Measurements from ENCODE around the gene C10orf105.

The C10orf105 gene

DNA sequence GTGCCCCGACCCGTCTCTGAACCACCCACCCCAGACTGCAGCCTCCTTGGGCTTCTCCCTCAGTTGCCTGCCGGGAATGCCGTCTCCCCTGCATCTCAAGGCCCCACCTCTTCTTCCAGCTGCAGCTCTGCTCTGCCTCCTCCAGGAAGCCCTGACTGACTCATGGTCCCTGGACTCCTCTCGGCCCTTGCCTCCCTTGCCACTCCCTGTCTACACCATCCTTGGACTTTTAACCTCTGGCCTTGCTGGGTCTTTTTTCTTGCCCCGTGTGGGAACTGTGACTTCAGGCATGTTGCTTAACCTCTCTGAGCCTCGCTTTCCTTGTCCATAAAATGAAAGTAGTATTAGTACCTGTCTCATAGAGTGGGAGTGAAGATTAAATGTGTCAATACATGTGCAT, 56.3 kb downstream of the C10orf105 start:
- H3K9me3 ChIP-seq (ENCODE audit: insufficient read depth, low read depth, low read length), result peaks cover 1% of the 10 kb centered on the region
- no peak overlapping the region for H2BK12ac ChIP-seq (ENCODE audit: low read length)
- no peak overlapping the region for H2AFZ ChIP-seq (ENCODE audit: insufficient read depth, low read length, poor library complexity)
- no peak overlapping the region for H3K9ac ChIP-seq (ENCODE audit: low read length)
- no peaks in the 10 kb centered on the region for H3K4me1 ChIP-seq (ENCODE audit: control insufficient read depth in 1 of 2, insufficient read depth in 2 of 2, low read length in 2 of 2)
- DNase-seq, result no peak
- no peak overlapping the region for H4K91ac ChIP-seq (ENCODE audit: low read depth, low read length)
- no peak overlapping the region for H3K27ac ChIP-seq (ENCODE audit: low read depth, low read length)
- H3K36me3 ChIP-seq (ENCODE audit: control insufficient read depth in 1 of 2, insufficient read depth in 2 of 2, low read length in 2 of 2), result no peaks in the 10 kb centered on the region
- H4K8ac ChIP-seq (ENCODE audit: low read depth, low read length), result no peak overlapping the region
- H3K18ac ChIP-seq (ENCODE audit: low read length), result no peak overlapping the region
- H3K23ac ChIP-seq (ENCODE audit: low read length), result no peak overlapping the region
- no peak overlapping the region for H3K14ac ChIP-seq (ENCODE audit: low read length)
- H2BK5ac ChIP-seq (ENCODE audit: low read depth, low read length, poor library complexity), result no peak overlapping the region
- no peak overlapping the region for H4K12ac ChIP-seq (ENCODE audit: low read depth, low read length)
- H3K27me3 ChIP-seq (ENCODE audit: insufficient read depth, low read length), result peaks cover 4% of the 10 kb centered on the region
- H3K79me1 ChIP-seq (ENCODE audit: low read length), result no peaks in the 10 kb centered on the region
- H3K79me2 ChIP-seq (ENCODE audit: control insufficient read depth, insufficient read depth, low read length, poor library complexity), result no peaks in the 10 kb centered on the region
- no peak overlapping the region for H3K4me3 ChIP-seq (ENCODE audit: low read depth, low read length)
- no peak overlapping the region for H2AK5ac ChIP-seq (ENCODE audit: low read length)
- WGBS (ENCODE audit: extremely low coverage, insufficient coverage, insufficient read length), result no CpG with 5 or more reads among the region's 7 CpGs
- no peak overlapping the region for H2BK120ac ChIP-seq (ENCODE audit: insufficient read depth, low read length, poor library complexity)
- no peak overlapping the region for H3K4me2 ChIP-seq (ENCODE audit: low read length)
- no peak overlapping the region for H3K4ac ChIP-seq (ENCODE audit: low read depth, low read length)

GRCh38 chr10:71661779-71662336, 57.7 kb downstream of the C10orf105 start:
- DNase-seq, result no peak
- no peak overlapping the region for H4K91ac ChIP-seq (ENCODE audit: low read depth, low read length)
- H3K14ac ChIP-seq (ENCODE audit: low read length), result no peak overlapping the region
- H3K9me3 ChIP-seq (ENCODE audit: insufficient read depth, low read depth, low read length), result peaks cover 1% of the 10 kb centered on the region
- H3K27ac ChIP-seq (ENCODE audit: low read depth, low read length), result no peak overlapping the region
- H2AFZ ChIP-seq (ENCODE audit: insufficient read depth, low read length, poor library complexity), result no peak overlapping the region
- peaks cover 3% of the 10 kb centered on the region in 2 experiments for H3K4me1 ChIP-seq (ENCODE audit: control insufficient read depth in 1 of 2, insufficient read depth in 2 of 2, low read length in 2 of 2)
- H3K4ac ChIP-seq (ENCODE audit: low read depth, low read length), result no peak overlapping the region
- no peak overlapping the region for H4K8ac ChIP-seq (ENCODE audit: low read depth, low read length)
- peaks cover 4% of the 10 kb centered on the region for H3K27me3 ChIP-seq (ENCODE audit: insufficient read depth, low read length)
- H3K4me3 ChIP-seq (ENCODE audit: low read depth, low read length), result no peak overlapping the region
- H2BK120ac ChIP-seq (ENCODE audit: insufficient read depth, low read length, poor library complexity), result no peak overlapping the region
- no peaks in the 10 kb centered on the region for H3K79me2 ChIP-seq (ENCODE audit: control insufficient read depth, insufficient read depth, low read length, poor library complexity)
- no peak overlapping the region for H2BK5ac ChIP-seq (ENCODE audit: low read depth, low read length, poor library complexity)
- H4K12ac ChIP-seq (ENCODE audit: low read depth, low read length), result no peak overlapping the region
- H2AK5ac ChIP-seq (ENCODE audit: low read length), result no peak overlapping the region
- WGBS (ENCODE audit: extremely low coverage, insufficient coverage, insufficient read length), result no CpG with 5 or more reads among the region's 28 CpGs
- no peak overlapping the region for H2BK12ac ChIP-seq (ENCODE audit: low read length)
- no peaks in the 10 kb centered on the region for H3K36me3 ChIP-seq (ENCODE audit: control insufficient read depth in 1 of 2, insufficient read depth in 2 of 2, low read length in 2 of 2)
- no peak overlapping the region for H3K4me2 ChIP-seq (ENCODE audit: low read length)
- H3K9ac ChIP-seq (ENCODE audit: low read length), result no peak overlapping the region
- no peaks in the 10 kb centered on the region for H3K79me1 ChIP-seq (ENCODE audit: low read length)
- H3K23ac ChIP-seq (ENCODE audit: low read length), result no peak overlapping the region
- no peak overlapping the region for H3K18ac ChIP-seq (ENCODE audit: low read length)
